Dedifferentiated amniotic fluid mesenchymal stem cell (primary cell): ENCODE measurements around the gene CUX1.
A peak's percentile ranks its signal among the peaks of the same experiment; 100 is the strongest.

ENCODE experiments used
- DNase-seq: peaks from one replicate; pipeline ENCODE4 v3.0.0-alpha.2; 2016; ENCODE audit errors: extremely low spot score

CUX1 gene

GRCh38 chr7:101893341-101894082 lies 76.1 kb downstream of the CUX1 start:
- no peak for DNase-seq

DNA sequence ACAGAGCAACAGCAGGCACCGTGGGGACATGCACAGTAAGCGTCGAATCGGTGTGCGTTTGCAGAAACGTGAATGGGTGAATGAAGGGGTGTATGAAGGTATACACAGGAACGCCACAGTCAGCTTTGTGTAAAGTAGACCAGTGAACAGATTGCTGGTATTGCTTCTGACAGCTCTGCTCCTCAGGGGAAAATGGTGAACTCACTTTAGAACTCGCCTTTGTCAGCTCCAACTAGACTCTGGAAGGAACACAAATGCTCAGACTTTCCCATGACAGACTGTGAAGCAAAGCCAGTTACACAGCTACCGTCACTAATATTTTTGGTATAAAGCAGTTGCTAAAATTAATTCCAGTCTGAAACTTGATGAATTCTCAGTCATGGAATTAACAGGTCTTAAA lies 78.9 kb downstream of the CUX1 start:
- DNase-seq, result no peak

- no peak for DNase-seq
Measured at GRCh38 chr7:101896941-101897340, 79.5 kb downstream of the CUX1 start.

DNA sequence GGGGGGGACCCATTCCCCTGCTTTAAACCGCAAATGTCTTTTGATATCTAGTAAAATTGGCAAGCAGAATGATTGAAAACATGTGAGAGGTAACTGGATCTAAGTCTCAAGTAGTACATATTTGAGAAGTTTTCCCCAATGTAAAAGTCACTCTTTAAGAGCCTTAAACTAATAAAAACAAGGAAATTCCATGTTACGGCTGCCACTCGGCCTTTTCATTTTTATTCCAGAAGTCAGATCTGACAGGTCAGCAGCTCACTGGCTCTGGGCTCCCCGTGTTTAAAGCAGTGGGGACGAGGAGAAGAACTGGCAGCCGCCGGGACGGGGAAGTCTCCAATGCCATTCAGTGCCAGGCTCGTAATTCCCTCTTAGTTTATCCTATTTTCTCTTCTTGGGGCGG lies 80.7 kb downstream of the CUX1 start:
- DNase-seq, result peak; percentile 39

DNA sequence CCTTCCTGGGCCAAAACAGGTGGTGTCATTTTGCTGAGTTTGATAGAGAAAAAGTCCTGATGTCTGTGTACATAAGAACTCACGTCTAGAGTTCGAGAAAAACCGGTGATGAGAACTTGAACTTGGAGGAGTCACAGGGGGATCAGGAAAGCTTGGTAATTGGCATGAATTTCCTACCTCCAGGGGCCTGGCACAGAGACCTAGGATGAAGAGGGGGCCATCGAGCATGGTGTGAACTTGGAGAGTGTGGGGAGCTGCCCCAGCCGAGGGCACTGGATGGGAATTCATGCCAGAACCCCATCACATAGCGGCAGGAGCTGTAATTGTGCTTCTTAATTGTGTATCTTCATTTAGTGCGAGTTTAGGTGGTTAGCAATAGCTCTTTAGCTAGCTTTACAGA lies 82.2 kb downstream of the CUX1 start:
- no peak for DNase-seq

DNA sequence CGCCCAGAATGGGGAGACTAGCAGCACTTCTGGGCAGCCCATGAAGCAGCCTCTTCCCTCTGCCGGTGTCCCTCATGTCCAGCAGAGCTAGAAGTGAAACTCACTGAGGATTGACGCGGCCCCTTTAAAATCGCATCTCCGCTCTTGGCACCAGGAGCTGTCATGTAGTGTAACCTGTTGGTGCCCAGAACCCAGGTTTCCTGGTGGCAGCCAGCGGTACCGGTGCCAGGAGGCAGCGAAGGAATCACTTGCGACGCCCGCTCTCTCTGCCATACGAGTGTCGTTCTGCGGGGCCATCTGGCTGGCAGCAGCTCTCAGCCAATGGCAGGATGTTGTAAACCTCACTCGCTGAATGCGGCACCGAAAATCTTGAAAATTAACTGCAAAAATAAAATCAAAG lies 82.7 kb downstream of the CUX1 start:
- DNase-seq, result no peak

GRCh38 chr7:101901661-101902491 lies 84.5 kb downstream of the CUX1 start:
- DNase-seq, result no peak

DNA sequence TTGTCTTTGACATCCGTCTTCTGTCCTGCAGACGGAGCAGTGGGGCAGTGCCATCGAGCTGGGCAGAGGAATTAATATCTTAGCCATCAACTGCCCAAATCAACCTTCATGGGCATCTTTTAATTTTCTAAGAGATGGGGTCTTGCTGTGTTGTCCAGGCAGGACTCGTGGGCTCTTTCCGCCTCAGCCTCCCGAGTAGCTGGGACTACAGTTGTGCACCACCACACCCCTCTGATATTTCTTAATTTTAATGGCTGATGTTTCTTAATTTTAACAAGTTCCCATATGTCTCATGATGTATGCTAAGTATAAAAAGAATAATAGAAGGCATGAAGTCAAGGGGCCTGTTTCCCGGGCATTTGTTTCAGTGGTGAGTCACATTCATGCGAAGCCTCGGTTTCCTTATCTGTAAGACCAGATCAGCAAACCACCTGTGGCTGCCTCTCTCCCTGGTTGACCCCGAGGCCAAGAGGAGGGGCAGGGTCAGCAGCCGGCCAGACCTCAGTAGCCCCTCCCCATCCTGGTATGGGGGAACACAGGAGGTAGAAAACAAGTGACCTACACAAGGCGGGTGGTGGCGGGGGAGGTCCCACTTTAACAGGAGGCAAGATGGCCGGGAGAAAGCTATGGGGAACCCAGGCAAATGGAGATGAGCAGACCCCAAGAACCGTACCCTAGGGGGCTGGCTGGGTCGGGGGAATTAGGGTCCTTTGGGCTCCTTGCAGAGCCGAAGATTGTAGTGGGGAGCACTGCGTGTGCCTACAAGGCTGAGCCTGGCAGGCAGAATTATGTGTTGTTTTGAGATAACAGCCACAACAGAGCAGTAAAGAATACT lies 85.5 kb downstream of the CUX1 start:
- no peak for DNase-seq

- no peak for DNase-seq
Measured at GRCh38 chr7:101903515-101903868, 86.1 kb downstream of the CUX1 start.

DNA sequence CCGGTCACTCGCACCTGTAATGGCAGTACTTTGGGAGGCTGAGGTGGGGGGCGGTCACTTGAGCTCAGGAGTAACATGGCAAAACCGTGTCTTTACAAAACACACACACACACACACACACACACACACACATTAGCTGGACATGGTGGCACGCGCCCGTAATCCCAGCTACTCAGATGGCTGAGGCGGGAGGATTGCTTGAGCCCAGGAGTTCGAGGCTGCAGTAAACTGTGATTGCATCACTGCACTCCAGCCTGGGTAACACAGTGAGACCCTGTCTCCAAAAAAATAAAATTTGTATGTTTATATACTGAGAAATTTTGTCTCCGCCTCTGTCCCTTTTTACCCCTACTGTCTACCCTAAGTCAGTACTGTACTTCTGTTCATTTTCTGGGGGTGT lies 86.6 kb downstream of the CUX1 start:
- DNase-seq, result no peak

DNA sequence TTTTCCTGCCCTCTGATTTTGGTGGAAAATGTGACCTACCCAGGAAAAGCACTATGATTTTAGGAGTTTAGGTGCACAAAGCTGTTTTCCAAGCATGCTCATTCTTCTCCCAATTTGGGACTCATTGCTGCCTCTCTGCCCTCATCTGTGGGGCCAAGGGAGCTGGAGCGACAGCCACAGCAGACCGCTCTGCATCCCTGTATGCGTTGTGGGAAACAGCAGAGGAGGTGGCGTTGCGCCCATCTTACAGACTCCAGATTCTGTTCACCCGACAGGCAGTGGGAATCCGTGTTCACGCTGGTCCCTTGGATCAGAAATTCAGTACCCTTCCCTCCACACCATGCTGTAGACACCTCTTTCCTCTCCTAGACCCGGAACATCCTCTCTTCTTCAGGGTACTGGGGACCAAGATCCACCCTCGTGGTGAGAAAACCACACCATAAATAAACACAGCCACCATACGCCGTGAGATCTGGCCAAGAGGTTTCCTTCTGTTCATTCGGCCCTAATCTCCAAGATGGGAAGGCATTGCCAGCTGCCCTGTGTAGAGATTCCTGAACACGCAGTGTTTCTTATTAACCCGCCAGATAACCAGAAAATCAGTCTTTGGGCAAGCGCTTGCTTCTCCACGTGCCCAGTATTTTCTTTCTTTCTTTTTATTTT lies 87.9 kb downstream of the CUX1 start:
- no peak for DNase-seq

DNA sequence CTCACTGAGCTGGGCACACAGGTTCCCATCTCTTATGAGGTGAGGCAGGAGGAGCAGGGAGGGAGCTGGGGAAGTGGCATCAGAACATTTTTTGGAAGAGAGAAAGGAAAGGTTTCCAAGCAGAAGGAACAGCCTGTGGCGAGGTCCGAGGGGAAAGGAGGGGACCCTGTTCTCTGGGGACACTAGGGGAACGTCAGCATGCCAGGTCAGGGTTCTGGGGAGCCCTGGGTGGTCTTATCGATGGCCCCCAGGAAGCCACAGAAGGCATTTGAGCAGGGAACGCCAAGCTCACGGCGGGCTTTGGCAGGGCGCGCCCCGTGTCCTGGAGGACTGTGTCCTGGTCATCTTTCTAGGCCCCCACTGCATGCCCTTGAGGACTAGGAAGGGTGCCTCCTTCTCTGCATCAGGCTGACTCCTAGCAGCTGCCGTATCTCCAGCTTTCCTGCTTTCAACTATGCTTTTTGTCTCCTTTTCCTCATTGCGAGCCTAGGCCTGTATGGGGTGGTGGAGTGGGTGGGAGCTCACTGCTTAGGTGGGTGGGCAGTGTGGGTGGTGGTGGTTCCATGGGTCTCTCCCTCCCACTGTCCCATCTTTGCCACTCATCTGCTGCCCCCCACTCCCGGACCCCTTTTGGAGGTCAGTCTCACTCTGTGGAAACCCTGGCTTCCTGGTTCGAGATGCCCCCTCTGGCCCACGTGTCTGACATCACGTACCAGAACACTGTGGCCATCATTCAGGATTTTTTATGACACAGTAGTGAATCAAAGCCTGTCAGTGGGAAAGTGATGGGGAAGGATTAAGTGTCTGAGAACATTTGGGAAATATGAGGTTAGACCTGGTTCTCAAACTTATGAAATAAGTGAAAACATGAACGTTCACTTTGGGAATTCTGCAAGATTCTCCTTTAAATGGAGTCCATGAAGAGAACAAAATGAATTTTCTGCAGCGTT lies 89.1 kb downstream of the CUX1 start:
- no peak for DNase-seq

GRCh38 chr7:101910991-101911799 lies 93.8 kb downstream of the CUX1 start:
- no peak for DNase-seq

GRCh38 chr7:101911800-101912715 lies 94.6 kb downstream of the CUX1 start:
- DNase-seq, result no peak

- no peak for DNase-seq
Measured at GRCh38 chr7:101912716-101913110, 95.3 kb downstream of the CUX1 start.

DNA sequence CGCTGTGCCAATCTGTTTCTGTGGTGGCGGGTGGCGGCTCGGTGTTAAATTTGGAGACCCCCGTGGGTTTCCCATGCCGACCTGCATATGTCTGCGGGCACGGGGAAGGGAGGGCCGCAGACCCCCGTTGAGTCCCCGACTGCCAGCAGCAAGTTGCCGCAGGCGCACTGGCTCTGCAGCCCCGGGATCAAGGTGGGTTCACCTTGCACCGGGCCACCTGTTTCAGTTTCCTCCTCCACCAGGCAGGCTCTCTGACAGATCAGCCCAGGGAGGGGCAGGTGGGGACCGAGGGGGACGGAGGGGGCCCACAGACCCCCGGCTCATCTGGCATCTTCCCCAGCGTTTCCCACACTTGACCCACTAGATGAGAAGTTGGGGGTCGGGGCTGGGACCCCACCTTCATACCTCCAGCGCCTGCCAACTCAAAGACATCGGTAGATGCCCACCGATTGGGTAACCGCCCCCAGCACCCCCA lies 95.9 kb downstream of the CUX1 start:
- DNase-seq, result no peak

DNA sequence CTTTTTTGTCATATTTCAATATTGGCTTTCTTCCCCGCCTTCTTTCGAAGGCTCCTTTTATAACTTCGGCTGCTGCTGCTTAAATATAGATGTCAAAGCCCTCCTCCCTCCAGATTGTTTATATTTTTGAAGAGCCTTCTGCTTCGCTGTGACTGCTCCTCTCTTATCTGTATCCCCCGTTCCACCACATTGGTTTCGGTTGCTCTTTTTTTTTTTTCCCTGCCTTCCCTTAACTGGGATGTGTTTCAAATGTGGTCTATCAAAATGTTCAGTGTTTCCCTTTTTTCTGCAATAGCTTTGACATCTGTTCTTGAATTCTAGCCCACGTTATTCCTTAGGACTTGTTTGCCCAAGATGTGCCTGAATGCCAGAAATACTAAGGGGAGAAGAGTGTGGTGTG lies 96.4 kb downstream of the CUX1 start:
- no peak for DNase-seq

- no peak for DNase-seq
Measured at GRCh38 chr7:101915000-101915399, 97.6 kb downstream of the CUX1 start.
